OCI-LY1 (cell line): ENCODE measurements around the gene DCLK1.

Source experiments
- CTCF ChIP-seq: fragments of 200-600 bp; sonication (generic), shearing (Covaris generic); IDR thresholded peaks from 2 replicates; pipeline ENCODE4 v1.5.1; 2017; ENCODE audit warnings: mild to moderate bottlenecking, antibody characterized with exemption, low read length, moderate library complexity, mixed read lengths
- EZH2 ChIP-seq: fragments of 200-600 bp; sonication (generic), shearing (Covaris generic); IDR thresholded peaks from 2 replicates; pipeline ENCODE4 v1.8.0; 2017; ENCODE audit warnings: borderline replicate concordance, mixed run types, mild to moderate bottlenecking, antibody characterized with exemption, low read length, moderate library complexity, mixed read lengths

GRCh38 chr13:35917942-35918645 is 213.1 kb downstream of the DCLK1 start:
- TF ChIP-seq CTCF (no peak), EZH2 (no peak)
